Amygdala (tissue), 56 donors: ENCODE results near the gene DYRK4.

Source experiments
- DNase-seq, 56 donors: peaks; one replicate each; lab custom pipeline; 2025; lab: John Stamatoyannopoulos, UW

The DYRK4 gene

GRCh38 chr12:4558171-4558570, 3.8 kb upstream of the DYRK4 start:
- DNase-seq, result no peak

GRCh38 chr12:4563336-4563735, 1.3 kb downstream of the DYRK4 start:
- DNase-seq, result no peak

GRCh38 chr12:4564818-4565217, 2.8 kb downstream of the DYRK4 start:
- no peak for DNase-seq

GRCh38 chr12:4566474-4566873, 4.5 kb downstream of the DYRK4 start:
- no peak for DNase-seq

- peak in 1 of 56 donors; percentile 4 for DNase-seq
Measured at GRCh38 chr12:4567073-4567881, 5.3 kb downstream of the DYRK4 start.

- no peak for DNase-seq
Measured at GRCh38 chr12:4569261-4569660, 7.3 kb downstream of the DYRK4 start.

- DNase-seq, result no peak
Measured at GRCh38 chr12:4572680-4573079, 10.7 kb downstream of the DYRK4 start.

- peak in 1 of 56 donors; percentile 24 for DNase-seq
Measured at GRCh38 chr12:4579305-4580102, 17.5 kb downstream of the DYRK4 start.

GRCh38 chr12:4580281-4580688, 18.3 kb downstream of the DYRK4 start:
- DNase-seq, result no peak

GRCh38 chr12:4584281-4584680, 22.3 kb downstream of the DYRK4 start:
- no peak for DNase-seq

GRCh38 chr12:4584896-4585295, 22.9 kb downstream of the DYRK4 start:
- DNase-seq, result no peak

- no peak for DNase-seq
Measured at GRCh38 chr12:4586500-4586899, 24.5 kb downstream of the DYRK4 start.

- no peak for DNase-seq
Measured at GRCh38 chr12:4587108-4587507, 25.1 kb downstream of the DYRK4 start.

GRCh38 chr12:4588916-4589315, 26.9 kb downstream of the DYRK4 start:
- no peak for DNase-seq

GRCh38 chr12:4589941-4590340, 27.9 kb downstream of the DYRK4 start:
- no peak for DNase-seq

GRCh38 chr12:4591180-4591687, 29.2 kb downstream of the DYRK4 start:
- DNase-seq, result no peak

GRCh38 chr12:4595881-4596280, 33.9 kb downstream of the DYRK4 start:
- DNase-seq, result no peak

GRCh38 chr12:4603421-4603820, 41.4 kb downstream of the DYRK4 start:
- peak in 3 of 56 donors; percentile 1 to 9 (median 4) for DNase-seq

- DNase-seq, result no peak
Measured at GRCh38 chr12:4603946-4604345, 41.9 kb downstream of the DYRK4 start.

- peak; percentile 26 to 88 (median 70) for DNase-seq
Measured at GRCh38 chr12:4604684-4605193, 42.7 kb downstream of the DYRK4 start.

GRCh38 chr12:4607056-4607455, 45.0 kb downstream of the DYRK4 start:
- DNase-seq, result no peak
